ENCODE results near the gene CSTF1.

Gene CSTF1

DNA sequence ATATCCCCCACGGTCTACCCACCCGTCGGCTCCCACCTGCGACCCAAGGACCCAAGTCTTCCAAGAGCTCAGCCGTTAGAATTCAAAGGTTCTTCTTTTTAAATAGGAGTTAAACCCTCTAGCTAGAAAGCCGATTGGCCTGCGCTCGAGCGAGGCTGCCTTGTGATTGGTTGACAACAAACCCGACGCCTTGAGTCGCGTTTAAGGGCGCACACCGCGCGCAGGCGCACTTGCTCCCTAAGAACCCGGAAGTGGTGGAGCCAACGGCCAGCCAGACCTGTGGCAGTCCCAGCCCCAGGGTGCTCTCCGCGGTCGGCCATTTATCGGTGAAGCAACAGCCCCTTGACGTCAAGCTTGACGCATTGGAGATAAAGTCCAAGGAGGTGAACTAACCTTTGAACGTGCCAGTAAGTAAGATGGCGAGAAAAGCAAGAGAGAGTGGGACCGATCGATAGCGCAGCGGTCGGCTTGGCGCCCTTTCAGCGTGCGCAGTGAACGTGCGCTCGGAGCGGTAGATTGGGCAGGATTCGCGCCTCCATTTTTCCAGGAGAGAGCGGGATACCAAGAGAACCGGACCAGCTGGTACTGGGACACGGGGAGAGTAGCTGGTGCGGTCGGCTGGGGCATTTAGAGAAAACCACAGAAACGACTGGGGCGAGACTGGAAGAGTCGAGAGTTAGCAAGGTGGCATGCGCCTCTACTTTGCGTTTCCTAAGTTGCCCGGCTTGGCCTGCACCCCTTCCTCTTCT lies at the start of gene CSTF1, which contains the start of gene AURKA:
CSTF1 (plus strand) TSS at position 514 of the 749 bp plus-strand sequence. CDS start 2,908 bp downstream, outside the sequence.
AURKA (minus strand) TSS at position 84 of the 749 bp plus-strand sequence. CDS start 4,018 bp downstream, outside the sequence.
- peak; percentile 98 to 99 for DNase-seq (ENCODE audit: low read depth in 2 of 2)

DNA sequence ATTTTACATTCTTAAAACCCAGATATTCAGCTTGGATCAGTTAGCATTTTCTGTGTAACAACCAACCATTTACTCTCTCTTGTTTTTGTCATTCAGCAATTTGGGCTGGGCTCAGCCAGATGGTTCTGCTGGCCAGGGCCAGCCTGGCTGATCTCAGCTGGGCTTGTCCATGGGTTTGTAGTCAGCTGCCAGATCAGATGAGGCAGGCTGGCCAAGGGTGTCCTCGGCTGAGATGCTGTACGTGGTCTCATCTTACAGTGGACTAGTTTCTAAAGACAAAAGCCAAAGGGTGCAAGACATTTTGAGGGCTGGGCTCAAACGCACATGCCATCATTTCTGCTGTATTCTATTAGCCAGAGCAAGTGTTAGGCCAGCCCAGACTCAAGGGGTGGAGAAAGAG lies 49.7 kb upstream of the CSTF1 start:
- DNase-seq (ENCODE audit: low read depth in 2 of 2): no peak

DNA sequence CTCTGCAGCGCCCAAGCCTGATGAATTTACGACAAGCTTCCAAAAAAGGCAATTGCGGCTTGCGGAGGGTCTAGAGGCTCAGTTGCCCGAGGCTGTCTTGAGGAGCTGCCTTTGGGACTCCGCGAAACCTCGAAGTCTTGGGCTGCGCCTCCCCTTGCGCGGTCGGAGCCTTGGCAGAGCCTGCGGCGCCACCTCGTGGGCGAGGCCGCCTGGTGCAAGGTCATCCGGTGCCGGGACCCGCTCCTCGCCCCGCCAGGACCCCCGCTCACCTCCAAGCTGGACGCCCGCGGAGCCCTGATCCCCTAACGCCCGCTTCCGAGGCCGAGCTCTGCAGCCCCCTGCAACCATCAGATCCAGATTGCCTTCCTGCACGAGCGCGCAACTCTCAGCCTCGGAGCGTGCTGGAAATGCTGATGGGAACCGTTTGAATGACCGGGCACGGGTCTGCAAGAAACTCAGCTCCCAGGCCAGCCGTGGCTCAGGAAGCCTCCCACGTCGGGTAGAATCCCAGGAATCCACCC lies 48.5 kb upstream of the CSTF1 start:
- DNase-seq (ENCODE audit: low read depth in 2 of 2): no peak

DNA sequence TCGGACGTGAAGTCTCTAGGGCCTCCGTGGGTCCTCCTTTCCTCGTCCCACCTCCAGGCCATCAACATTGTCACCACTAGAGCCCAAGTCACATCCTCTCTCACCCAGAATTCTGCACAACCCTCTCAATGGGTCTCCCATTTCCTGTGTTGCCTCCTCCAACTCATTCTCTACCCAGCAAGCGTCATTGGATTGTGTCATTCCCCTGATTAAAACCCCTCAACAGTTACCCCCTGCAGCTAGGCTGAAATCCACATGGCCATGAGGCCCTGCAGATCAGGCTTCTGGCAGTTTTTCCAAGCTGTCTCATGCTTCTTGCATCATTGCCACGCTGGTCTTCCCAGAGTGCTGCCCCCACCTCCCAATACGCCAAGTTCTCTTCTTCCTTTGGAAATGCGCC lies 46.5 kb upstream of the CSTF1 start:
- no peak for DNase-seq (ENCODE audit: low read depth in 2 of 2)

DNA sequence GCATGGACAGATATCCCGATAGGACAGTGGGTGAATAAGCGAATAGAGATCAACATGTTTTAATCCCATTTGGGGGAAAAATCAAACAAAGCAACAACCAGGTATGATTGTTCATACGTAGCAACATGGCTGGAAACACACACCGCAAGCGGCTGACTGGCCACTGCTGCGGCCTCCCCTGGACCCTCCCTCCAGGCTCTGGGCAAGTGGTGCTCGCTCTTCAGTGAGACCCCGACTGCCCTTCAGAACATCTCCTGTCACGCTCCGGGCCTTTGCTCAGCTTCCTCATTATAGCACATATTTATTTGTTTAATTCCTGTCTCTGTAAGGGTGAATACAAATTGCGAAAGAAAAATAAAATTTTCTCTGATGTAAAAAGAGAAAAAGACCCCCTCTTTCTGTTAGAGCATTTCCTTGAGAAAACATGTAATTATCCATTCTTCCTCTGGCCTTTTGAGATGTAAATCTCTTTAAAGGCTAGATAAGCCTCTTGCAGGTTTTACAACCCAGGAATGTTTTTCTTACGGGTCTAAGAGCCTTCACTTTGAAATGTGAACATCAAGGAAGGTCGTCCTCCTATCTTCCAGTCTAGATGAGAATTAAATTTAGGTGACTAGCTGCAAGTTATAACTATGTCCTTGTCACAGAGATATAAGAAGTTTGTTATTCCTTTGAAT lies 44.7 kb upstream of the CSTF1 start:
- DNase-seq (ENCODE audit: low read depth in 2 of 2): no peak

DNA sequence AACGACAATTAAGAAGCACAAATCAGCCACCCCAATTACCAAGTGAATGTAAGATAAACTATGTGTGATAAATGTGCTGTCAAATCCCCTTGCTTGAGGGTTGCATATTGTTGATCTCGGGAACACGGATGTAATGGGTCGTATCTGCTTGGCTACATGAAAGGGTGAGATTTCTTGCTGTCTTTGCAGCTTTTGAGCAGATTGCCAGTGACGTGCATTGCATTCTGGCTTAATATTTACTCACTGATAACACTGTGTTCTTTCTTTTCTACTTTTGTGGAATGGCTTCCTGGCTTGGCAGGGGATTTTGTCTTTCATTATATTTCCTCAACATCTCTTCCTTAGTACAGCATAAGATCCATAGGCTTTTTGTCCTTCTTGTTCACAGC lies 44.1 kb upstream of the CSTF1 start:
- no peak for DNase-seq (ENCODE audit: low read depth in 2 of 2)

DNA sequence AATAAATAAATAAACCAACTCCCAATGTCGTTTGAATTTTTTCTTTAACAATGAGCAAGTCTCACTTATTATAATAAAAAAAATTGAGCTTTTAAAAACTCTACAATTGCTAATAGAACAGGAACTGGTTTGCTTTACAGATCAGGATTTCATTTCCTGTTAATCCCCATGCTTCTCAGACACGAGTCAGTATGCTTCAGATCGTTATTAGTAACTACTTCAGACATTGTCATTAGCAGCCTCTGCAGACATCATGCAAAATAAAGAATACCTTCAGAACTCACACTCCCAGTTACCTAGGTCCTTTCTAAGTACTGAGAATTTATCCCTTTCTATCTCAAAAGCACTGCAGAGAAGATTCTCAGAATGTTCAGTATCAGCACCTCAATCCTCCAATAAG lies 43.7 kb upstream of the CSTF1 start:
- DNase-seq (ENCODE audit: low read depth in 2 of 2): no peak

DNA sequence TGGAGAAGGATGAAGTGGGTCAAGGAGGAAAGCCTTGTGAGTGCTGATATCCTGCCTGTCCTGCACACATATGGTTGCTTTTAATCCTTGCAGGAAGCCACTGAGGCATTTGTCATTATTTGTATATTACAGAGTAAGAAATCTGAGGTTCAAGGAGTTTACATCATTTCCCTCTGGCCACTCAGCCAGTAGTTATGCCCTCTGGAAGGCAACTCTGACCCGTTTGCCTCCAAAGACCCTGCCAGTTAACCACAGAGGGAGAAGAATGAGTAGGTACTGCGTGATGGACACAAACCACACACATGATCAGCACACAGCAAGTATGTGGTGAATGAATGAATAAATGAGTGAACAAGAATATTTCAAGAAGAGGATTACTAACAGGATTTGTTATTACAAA lies 41.6 kb upstream of the CSTF1 start:
- DNase-seq (ENCODE audit: low read depth in 2 of 2): no peak

DNA sequence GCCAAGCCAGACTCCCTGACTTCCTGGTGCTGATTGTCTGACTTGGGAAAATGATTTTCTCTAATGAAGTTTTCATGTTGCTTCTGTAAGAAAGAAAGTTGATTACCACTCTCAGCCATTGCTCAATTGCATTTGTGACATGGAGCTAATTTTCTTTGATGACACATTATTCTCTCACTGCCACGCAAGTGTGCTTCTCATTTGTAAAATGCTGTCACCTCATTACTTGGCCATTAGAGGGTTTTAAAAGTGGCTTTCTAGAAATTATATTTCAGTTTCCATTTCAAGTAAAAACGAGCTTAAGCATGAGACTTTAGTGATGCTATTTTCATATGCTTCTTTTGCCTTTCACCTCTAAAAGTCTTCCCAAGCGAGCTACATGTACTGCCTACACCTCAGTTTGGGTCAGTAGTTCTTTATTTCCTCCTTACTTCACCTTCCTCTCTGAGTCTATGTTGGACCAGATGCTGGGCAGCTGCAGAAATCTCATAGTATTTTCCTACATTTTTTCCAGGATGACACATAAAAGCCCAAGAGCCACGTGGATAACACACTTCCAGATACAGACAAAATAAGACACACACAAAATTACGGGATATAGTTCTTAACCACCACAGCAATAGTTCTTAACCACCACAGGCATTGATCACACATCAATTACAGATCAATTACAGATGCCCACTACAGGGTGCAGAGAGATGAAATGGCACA lies 39.9 kb upstream of the CSTF1 start:
- no peak for DNase-seq (ENCODE audit: low read depth in 2 of 2)

DNA sequence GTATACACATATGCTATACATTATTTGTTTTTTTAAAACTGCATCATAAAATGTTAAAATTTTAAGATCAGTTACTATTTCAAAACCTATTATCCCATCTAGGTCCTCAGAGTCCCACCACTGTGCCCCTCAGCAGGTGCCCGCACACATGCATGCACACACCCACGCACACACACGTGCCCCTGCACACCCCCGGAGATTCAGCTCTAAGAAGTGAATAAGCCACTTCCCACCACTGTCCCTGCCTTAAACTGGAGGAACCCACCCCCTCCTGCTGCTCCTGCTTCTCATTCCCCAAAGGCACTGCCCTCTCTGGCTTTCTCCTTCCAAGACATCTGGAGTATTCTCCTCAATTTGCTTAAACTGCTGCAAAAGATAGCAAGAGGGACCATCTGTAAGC lies 39.1 kb upstream of the CSTF1 start:
- no peak for DNase-seq (ENCODE audit: low read depth in 2 of 2)

DNA sequence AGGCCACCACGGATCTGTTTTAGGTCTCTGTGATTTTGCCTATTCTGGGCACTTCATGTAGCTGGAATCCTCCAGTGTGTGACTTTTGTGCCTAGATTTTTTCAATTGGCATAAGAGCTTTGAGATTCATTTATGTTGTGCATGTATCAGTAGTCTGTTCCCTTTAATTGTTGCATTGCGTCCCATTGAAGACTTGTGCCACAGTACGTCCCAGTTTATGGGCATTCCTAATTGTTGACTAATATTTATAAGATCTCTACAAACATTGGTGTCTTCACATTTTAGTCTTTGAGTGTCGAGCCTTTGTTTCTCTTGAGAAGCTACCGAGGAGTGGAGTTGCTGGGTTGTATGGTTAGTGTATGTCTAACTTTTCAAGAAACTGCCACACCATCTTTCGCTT lies 34.4 kb upstream of the CSTF1 start:
- DNase-seq (ENCODE audit: low read depth in 2 of 2): no peak

DNA sequence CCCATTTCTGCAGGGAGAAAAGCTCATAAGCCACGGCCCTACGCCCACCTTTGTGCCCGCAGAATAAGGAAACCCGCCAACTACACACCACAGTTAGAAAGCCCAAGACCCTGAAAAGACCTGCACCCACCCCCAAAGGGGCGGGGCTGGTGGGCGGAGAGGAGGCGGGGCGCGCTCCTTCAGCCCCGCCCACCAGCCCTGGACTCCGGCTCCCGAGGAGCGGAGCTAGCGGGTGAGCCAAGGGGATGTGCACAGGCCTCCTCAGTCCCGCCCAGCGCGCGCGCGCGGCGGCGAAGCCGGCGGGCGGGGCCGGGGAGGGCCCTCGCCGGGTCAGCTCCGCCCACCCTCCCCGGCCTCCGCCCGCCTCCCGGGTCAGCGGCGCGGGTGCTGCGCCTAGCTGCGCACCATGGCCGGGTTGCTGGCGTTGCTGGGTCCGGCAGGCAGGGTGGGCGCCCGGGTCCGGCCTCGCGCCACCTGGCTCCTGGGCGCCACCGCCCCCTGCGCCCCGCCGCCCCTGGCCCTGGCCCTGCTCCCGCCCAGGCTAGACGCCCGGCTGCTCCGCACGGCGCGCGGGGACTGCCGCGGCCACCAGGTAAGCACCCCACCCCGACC lies 33.7 kb upstream of the CSTF1 start, which contains the start of gene FAM210B:
FAM210B (plus strand) TSS at position 375 of the 612 bp plus-strand sequence; CDS start at position 407, 32 bp downstream.
- peak; percentile 52 to 72 for DNase-seq (ENCODE audit: low read depth in 2 of 2)

DNA sequence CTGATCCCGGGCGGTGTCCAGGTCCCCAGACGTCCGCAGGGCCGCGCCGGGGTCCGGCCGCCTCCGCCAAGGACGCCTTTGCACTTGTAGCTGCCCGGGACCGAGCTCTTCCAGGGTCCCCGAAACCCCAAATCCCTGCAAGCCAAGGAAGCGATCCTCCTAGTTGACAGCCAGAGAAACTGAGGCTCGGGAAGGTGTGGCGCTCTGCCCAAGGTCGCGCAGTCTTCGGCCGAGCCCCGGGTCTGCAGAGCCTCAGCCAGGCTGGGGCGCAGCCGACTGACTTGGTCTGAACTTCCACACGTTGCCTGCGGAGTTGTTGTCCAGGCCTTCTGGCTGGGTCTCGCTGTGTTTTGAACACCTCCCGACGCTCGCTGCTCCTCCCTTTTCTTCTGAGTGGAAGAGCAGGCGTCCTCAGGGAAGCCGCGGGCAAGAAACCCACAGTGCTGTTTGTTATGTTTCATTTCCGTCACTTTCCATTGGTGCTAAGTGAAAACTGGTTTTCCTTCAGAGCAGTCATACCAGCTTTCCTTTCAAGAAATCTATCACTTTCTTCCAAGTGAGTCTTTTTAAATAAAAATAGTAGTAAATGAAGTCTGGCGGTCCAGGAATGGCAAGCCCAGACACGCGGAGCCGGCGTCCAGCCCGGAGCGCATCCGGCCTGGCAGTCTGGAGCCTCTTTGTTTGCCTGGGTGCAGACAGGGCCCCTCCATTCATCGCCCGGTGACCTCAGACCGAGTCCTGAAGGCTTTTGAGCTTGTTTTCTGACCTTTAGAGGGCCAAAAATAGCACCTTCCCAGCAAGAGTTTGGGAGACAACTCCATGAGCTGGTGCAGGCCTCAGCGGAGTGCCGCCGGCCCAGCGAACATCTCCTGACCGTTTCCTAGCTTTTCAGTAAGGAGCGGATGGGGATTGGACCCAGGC lies 33.0 kb upstream of the CSTF1 start:
- no peak for DNase-seq (ENCODE audit: low read depth in 2 of 2)

DNA sequence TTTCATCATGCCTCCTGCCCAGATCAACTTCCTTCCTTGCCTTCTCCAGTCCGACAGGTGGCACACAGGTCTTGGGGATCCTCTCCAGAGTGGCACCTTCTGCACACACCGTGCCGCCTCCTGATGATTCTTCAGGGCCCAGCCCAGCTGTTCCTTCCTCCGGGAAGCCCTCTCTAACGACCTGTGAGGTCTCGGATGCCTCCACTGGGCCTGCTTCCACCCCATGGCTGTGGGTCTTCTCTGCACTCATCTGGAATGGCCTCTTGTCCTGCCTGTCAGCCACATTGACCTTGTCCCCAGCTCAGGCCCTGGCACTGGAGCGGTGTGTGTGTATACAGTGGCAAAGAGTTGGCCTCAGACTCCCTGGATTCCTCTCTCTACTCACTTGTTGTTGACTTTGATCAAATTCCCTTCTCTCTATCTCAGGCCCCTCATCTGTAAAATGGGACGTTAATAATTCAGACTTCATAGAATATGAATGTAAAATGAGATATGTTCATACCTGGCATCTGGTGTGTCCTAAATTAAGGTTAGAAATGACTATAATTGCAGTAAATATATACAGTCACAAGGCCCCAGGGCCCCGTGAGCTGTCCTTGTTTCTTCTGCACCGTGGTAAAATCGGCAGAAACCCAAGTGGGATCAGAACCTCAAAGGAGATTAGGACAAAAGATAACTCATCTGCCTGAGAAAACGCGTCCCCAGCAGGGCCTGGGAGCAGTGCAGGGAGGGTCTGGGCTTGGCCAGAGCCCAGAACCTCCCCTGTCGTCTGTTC lies 32.1 kb upstream of the CSTF1 start:
- no peak for DNase-seq (ENCODE audit: low read depth in 2 of 2)

DNA sequence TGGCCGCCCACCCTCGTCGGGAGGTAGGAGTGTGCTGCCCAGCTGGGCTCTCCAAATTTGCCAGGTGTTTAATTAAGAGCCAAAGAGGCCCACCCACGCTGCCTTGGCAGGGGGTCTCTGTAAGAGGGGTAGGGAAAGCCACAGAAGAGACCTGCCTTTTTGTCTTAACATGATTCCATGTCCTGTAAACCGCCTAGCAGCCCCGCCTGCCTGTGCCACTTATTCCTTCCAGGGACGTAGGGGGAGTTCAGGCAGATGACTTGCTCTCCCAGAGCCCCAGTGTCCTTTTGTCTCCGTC lies 31.6 kb upstream of the CSTF1 start:
- no peak for DNase-seq (ENCODE audit: low read depth in 2 of 2)

DNA sequence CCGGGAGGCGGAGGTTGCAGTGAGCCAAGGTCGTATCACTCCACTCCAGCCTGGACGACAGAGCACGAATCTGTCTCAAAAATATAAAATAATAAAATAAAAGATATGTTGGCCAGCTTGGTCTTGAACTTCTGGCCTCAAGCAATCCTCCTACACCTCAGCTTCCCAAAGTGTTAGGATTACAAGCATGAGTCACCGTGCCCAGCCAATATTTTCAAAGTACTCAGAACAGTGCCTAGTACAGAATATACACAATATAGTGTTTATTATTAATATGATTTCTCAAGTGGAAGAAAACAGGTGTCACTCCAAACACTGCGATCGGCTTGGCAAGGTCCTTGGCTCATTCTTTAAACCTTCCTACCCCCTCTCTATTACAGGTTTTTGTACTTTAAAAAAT lies 30.5 kb upstream of the CSTF1 start:
- DNase-seq (ENCODE audit: low read depth in 2 of 2): no peak

DNA sequence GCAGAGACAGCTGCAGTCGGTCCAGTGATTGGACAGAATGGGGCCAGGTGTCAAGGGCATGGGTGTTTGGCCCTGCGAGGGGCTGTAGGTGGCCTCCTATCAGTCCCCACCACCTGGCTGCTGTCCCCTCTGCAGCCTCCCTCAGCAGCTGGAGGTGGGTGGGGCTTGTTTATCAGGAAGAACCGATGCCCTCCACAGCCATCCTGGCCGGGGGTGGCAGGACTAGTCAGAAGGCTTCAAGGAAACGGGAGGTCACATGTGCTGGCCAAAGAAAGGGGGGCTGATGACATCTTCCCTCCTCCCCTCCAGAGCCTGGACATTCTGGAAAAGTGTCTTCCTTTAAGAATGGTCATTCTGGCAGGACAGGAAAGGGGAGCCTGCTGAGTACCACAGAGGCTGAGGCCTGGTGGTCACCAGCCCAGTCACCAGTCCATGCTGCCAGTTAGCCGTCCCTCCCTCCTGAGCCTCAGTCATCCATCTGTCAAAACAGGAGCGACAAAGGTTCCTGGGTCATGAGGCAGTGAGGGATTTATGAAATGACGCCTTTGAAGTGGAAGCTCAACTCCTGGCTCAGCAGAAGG lies 29.5 kb upstream of the CSTF1 start:
- no peak for DNase-seq (ENCODE audit: low read depth in 2 of 2)

DNA sequence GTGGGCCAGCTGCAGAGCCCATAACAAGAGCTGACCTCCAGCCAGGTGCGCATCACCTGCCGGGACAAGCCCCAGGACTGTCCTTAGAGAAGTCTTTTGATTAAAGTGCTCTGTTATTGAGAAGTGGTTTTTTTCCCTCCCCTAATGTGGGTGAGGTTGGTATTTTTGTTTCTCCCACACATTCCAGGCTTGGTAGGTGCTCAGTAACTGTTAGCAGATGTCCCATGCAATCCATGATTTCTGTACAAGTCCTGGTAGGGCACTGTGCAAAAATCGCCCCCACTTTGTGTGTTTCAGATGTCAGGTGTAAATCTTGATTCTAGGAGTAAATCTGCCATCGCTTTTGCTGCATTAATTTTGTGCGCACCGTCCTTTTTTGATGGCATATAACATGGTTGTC lies 29.0 kb upstream of the CSTF1 start:
- no peak for DNase-seq (ENCODE audit: low read depth in 2 of 2)

DNA sequence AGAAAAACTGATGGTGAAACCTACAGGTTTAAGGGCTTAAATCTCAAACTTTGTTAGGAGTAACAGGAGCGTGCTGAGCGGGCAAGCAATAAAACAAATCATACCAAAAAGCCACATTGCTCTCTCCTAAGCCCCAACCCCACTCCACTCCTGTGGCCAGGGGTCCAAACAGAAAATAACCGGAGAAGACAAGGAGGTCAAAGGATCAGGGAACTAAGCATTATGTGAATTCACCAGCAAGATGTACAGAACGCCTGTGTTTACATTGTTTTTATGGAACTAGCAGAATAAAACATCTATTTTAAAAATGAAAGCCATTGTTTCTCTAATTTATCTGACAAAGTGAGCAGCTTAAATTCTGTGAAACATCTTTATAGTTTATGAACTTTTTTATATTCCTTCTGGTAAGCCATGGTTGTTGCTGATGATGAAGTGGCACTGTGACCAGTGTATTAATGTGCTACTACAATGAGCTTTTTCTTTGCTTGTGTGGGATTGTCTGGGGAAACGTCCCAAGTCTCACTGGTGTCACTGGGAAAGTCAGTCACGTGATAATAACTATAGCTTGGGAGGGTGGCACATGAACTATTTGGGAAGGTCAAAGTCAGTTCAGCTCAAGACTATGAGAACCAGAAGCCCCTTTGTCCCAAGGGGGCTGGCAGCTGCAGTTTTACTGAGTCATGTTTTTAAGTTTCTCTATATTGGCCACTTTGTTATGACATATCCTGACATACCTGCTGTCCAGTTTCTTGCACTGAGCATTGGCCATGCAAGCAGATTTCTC lies 23.9 kb upstream of the CSTF1 start:
- DNase-seq (ENCODE audit: low read depth in 2 of 2): no peak
